Measurements from ENCODE around the gene DNMBP.

- no peak for TF ChIP-seq ZNF274 (IDR thresholded peaks at IDR 0.05; ENCODE audit: low read depth, low read length)
- no peak for TF ChIP-seq YY1 (IDR thresholded peaks at IDR 0.05; ENCODE audit: insufficient read depth, insufficient read length)
Measured at GRCh38 chr10:99913831-99914235, 95.9 kb downstream of the DNMBP start.

Measured in NT2/D1 (cell line).